Testis (tissue), 3 donors: Measurements from ENCODE around the gene DUSP7. TPM values are rescaled to one million over a fixed set of nuclear protein-coding genes. Genes with fewer than 3 reads are reported as not detected.

Experiments used
- DNase-seq: peaks from one replicate; pipeline ENCODE4 v3.0.0-alpha.2; 2019
- H3K27ac ChIP-seq, 2 donors: fragments of 200-600 bp; sonication (generic); one replicate each; pipeline ENCODE4 v1.5.1; 2019
- H3K27me3 ChIP-seq: fragments of 200-600 bp; sonication (generic); one replicate; pipeline ENCODE4 v1.5.1; 2019
- H3K36me3 ChIP-seq: fragments of 200-600 bp; sonication (generic); one replicate; pipeline ENCODE4 v1.5.1; 2017; ENCODE audit warnings: low read depth; ENCODE audit errors: missing control alignments
- H3K4me1 ChIP-seq: fragments of 200-600 bp; sonication (generic); one replicate; pipeline ENCODE4 v1.5.1; 2019
- H3K4me3 ChIP-seq, 2 donors: fragments of 200-600 bp; sonication (generic); one replicate each; pipeline ENCODE4 v1.5.1; 2017 to 2019
- H3K9me3 ChIP-seq: fragments of 200-600 bp; sonication (generic); one replicate; pipeline ENCODE4 v1.5.1; 2017
- POLR2A ChIP-seq: fragments of 450-650 bp; IDR thresholded peaks from one replicate; pipeline ENCODE4 v1.6.1; 2017; ENCODE audit warnings: antibody characterized with exemption, mild to moderate bottlenecking, moderate library complexity
- WGBS, 2 donors: methylation state at CpG; one replicate each; pipeline ENCODE4 v1.1.5; 2018; 5-methylcytosine and 5-hydroxymethylcytosine counted together
- intact Hi-C: fragments of 100-400 bp; cut with DNase I; formaldehyde crosslinking; loops from one replicate; pipeline ENCODE4 v1.15.1; 2023; ENCODE audit warnings: low total_unique reads
- polyA plus RNA-seq: library from polyadenylated mRNA; stranded (reverse); fragments of 350-450 nt; fragmentation: Illumina TruSeq; extraction: RNeasy Lipid Tissue Mini Kit (QIAGEN cat#74804); gene quantifications from one replicate; pipeline ENCODE4 v1.2.3, GENCODE V29; 2014; ENCODE audit warnings: low read depth, low replicate concordance; ENCODE audit not compliant: insufficient read depth
- total RNA-seq, 2 donors: library from RNA; depleted of rRNA; stranded (reverse); fragments of >200 nt; gene quantifications; one replicate each; pipeline ENCODE4 v1.2.3, GENCODE V29; 2016
- TF ChIP-seq, protein P1 (sequence below), 3 experiments: fragments of 450-650 bp in 2 of 3; fragments of 200-600 bp in 1 of 3; sonication (generic) in 1 of 3; IDR thresholded peaks; one replicate each; pipeline ENCODE4 v1.5.1; 2016 to 2019; ENCODE audit warnings: antibody characterized with exemption in 3 of 3, mild to moderate bottlenecking in 2 of 3, moderate library complexity in 1 of 3

The DUSP7 gene
- total and polyA plus RNA-seq, 3 donors from 2014 or later = 25.1 to 48.8 (median 40.6) TPM

DNA sequence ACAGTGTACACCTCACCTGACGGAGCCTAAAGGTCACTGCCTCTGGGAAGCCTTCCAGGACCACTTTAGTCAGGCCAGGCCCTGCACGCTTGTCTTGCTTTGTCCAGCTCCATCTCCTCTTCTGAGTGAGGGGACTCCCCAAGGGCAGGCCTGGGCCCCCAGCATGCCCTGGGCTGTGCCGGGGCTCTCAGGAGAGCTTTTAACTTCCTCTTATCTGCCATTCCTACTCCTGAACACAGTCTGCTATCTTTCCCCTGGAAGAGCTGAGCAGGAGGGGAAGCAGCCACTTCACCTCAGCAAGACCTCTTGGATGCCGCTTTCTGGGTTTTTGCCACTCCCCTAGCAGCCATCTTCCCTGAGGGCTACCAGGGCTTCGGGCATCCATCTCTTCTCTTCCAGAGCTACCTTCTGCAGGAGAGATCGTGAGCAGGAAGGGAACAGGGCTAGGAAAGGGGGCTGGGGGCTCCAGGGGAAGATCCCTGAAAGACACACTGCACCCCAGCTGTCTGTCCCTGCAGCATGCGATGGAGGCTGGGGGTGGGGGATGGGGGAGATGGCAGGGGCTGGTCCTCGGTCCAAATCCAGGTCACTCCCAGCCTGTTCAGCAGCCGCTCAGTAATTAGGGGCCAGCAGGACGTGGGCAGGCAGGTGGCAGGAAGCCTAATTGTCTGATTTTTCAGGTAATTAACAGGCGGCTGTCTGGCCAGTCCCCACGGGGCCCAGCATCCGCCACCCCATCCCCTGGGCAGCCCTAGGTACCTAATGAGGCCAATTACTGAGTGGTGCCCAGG, 40.7 kb downstream of the DUSP7 start:
- WGBS, 2 donors = 89 to 90% methylated on average over 5 to 13 of the region's 13 CpGs
- DNase-seq = no peak
- H3K9me3 ChIP-seq = no peaks in the 10 kb centered on the region
- no peak for TF ChIP-seq POLR2A
- TF ChIP-seq, protein P1, sequence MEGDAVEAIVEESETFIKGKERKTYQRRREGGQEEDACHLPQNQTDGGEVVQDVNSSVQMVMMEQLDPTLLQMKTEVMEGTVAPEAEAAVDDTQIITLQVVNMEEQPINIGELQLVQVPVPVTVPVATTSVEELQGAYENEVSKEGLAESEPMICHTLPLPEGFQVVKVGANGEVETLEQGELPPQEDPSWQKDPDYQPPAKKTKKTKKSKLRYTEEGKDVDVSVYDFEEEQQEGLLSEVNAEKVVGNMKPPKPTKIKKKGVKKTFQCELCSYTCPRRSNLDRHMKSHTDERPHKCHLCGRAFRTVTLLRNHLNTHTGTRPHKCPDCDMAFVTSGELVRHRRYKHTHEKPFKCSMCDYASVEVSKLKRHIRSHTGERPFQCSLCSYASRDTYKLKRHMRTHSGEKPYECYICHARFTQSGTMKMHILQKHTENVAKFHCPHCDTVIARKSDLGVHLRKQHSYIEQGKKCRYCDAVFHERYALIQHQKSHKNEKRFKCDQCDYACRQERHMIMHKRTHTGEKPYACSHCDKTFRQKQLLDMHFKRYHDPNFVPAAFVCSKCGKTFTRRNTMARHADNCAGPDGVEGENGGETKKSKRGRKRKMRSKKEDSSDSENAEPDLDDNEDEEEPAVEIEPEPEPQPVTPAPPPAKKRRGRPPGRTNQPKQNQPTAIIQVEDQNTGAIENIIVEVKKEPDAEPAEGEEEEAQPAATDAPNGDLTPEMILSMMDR (IDR thresholded peaks at IDR 0.05) = no peak
- intact Hi-C loops = no loop called here
- peaks cover 24% of the 10 kb centered on the region for H3K4me1 ChIP-seq
- no peaks in the 10 kb centered on the region for H3K36me3 ChIP-seq
- no peak overlapping the region for H3K4me3 ChIP-seq
- H3K27me3 ChIP-seq = no peaks in the 10 kb centered on the region
- H3K27ac ChIP-seq = no peak overlapping the region

DNA sequence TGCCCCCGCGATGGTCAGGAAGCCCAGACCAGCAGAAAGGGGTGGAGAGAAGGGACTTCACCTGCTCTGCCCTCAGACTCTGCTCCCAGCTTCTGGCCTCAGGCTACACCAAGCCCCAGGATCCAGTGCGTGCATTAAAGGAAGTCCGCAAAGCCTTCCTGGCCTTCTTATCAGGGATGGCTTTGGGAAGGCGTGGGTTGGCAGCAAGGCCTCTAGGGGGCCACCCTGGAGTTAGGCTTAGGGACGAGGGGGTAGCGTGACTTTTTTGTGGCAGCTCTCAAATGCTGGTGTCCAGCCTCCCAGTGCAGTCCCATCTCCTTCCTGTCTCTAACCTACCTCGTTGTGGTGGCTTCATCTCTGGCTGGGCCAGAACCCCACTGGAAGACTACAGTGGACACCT, 41.8 kb downstream of the DUSP7 start:
- no peaks in the 10 kb centered on the region for H3K9me3 ChIP-seq
- H3K27ac ChIP-seq = no peak overlapping the region
- 84 to 90% methylated on average over 3 to 8 of the region's 8 CpGs for WGBS, 2 donors
- DNase-seq = no peak
- intact Hi-C loops = no loop called here
- TF ChIP-seq POLR2A = no peak
- TF ChIP-seq, protein P1 (IDR thresholded peaks at IDR 0.05) = no peak
- no peaks in the 10 kb centered on the region for H3K27me3 ChIP-seq
- H3K4me1 ChIP-seq = peaks cover 14% of the 10 kb centered on the region
- H3K36me3 ChIP-seq = no peaks in the 10 kb centered on the region
- H3K4me3 ChIP-seq = no peak overlapping the region

DNA sequence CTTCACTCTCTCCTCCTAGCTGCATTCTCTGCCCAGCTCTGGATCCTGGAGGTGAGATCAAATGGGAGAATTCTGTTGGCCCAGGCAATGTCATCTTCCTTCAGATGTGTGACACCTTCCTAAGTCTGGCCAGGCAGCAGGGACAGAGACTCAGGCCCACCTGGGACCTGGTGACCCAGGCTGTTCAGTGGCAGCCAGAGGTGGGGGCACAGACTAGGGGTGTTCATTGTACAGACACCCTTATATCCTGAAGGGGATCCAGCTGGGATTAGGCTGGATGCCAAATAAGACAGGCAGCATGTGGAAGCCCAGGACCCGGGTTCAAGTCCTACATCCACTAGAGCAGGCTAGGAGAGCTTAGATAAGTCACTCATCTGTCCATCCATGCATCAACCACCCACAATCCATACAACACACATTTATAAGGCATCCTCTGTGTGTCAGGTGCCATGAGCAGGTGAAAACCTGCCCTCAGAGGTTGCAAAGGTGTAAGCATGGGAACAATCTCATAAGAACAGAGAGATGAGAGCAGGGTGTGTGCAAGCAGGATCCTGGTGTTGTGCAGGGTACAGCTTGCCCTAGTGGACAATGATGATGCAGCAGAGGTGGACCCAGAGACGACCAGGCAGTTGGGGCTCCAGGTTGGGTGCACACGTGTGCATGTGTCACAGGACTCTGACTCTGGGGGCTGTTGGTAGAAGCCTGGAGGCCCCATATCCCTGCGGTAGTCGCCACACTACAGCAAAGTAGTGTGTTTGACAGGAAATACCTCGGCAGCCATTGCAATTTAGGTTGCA, 42.4 kb downstream of the DUSP7 start:
- no peak for DNase-seq

DNA sequence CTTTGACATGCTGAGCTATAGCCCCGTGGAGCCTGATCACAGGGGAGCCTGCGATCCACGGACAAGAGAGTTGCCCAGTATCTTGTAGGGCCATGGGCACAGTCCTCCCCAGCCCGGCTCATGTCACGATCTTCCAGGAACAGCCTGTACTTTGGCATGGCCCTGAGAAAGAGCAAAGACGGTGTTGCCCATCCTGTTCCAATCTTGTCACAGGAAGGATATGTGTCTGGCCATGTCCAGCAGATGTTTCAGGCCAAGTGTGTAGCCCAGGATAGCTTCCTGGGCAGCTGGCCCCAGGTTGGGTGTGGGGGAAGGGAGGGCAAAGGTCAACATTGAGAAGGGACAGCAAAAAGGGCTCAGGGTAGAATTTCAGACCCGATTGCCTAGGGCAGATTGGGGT, 43.7 kb downstream of the DUSP7 start:
- TF ChIP-seq POLR2A = no peak
- TF ChIP-seq, protein P1 (IDR thresholded peaks at IDR 0.05) = no peak
- DNase-seq = no peak
- intact Hi-C loops = no loop called here
- no peaks in the 10 kb centered on the region for H3K9me3 ChIP-seq
- peaks cover 3% of the 10 kb centered on the region for H3K4me1 ChIP-seq
- no peaks in the 10 kb centered on the region for H3K36me3 ChIP-seq
- no peak overlapping the region for H3K4me3 ChIP-seq
- no peaks in the 10 kb centered on the region for H3K27me3 ChIP-seq
- WGBS, 2 donors = 62 to 96% methylated on average over 4 to 7 of the region's 7 CpGs
- no peak overlapping the region for H3K27ac ChIP-seq

More for the DNA sequence above, 42.4 kb downstream of the DUSP7 start:
- TF ChIP-seq, protein P1 (IDR thresholded peaks at IDR 0.05) = no peak
- no peak for TF ChIP-seq POLR2A
- intact Hi-C loops = no loop called here
- no peak overlapping the region for H3K4me3 ChIP-seq
- peaks cover 8% of the 10 kb centered on the region for H3K4me1 ChIP-seq
- H3K36me3 ChIP-seq = no peaks in the 10 kb centered on the region
- H3K27me3 ChIP-seq = no peaks in the 10 kb centered on the region
- 91 to 93% methylated on average over 4 to 6 of the region's 6 CpGs for WGBS, 2 donors
- no peaks in the 10 kb centered on the region for H3K9me3 ChIP-seq
- no peak overlapping the region for H3K27ac ChIP-seq
